ENCODE measurements around the gene SLCO3A1.

Gene SLCO3A1

GRCh38 chr15:92071045-92071634, 217.6 kb downstream of the SLCO3A1 start:
- no peaks in the 10 kb centered on the region for H3K36me3 ChIP-seq (ENCODE audit: control insufficient read depth, insufficient read depth, low read length)
- no peak overlapping the region for H3K9ac ChIP-seq (ENCODE audit: low read length)
- no peaks in the 10 kb centered on the region for H3K4me1 ChIP-seq (ENCODE audit: control insufficient read depth, insufficient read depth, low read length)
- no peak overlapping the region for H3K4me3 ChIP-seq (ENCODE audit: low read length)
- H3K27ac ChIP-seq (ENCODE audit: low read depth, low read length) = no peak overlapping the region
- H3K27me3 ChIP-seq (ENCODE audit: control insufficient read depth, insufficient read depth, low read length) = no peaks in the 10 kb centered on the region

- Histone ChIP-seq H3K4me3 (ENCODE audit: low read length) (no peak overlapping the region), H3K36me3 (ENCODE audit: control insufficient read depth, insufficient read depth, low read length) (no peaks in the 10 kb centered on the region), H3K4me1 (ENCODE audit: control insufficient read depth, insufficient read depth, low read length) (no peaks in the 10 kb centered on the region), H3K27me3 (ENCODE audit: control insufficient read depth, insufficient read depth, low read length) (no peaks in the 10 kb centered on the region), H3K27ac (ENCODE audit: low read depth, low read length) (no peak overlapping the region), H3K9ac (ENCODE audit: low read length) (no peak overlapping the region)
These were observed 219.7 kb downstream of the SLCO3A1 start for GRCh38 chr15:92073044-92073785.

- H3K36me3 ChIP-seq (ENCODE audit: control insufficient read depth, insufficient read depth, low read length) = no peaks in the 10 kb centered on the region
- no peak overlapping the region for H3K4me3 ChIP-seq (ENCODE audit: low read length)
- H3K4me1 ChIP-seq (ENCODE audit: control insufficient read depth, insufficient read depth, low read length) = no peaks in the 10 kb centered on the region
- H3K27ac ChIP-seq (ENCODE audit: low read depth, low read length) = no peak overlapping the region
- no peaks in the 10 kb centered on the region for H3K27me3 ChIP-seq (ENCODE audit: control insufficient read depth, insufficient read depth, low read length)
- H3K9ac ChIP-seq (ENCODE audit: low read length) = no peak overlapping the region
These were observed 220.6 kb downstream of the SLCO3A1 start for GRCh38 chr15:92074101-92074500.

DNA sequence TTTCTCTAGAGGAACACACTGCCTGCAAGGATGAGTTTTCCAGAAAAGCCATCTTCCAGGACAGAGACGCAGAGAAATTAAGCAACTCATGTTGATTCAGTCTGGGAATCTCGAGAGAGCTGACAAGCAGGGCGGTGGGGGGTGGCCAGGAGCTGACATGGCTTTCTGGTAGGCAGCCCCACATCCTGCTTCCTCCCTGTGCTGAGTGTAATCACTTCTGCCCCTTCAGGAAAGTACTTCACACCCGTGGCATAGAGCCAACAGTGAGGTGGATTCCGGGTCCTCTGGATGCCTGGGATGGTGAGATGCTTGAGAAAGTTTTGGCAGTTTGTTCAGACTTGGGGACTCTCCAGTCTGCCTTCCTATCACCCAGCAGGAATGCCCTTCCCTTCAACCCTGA, 221.1 kb downstream of the SLCO3A1 start:
- Histone ChIP-seq H3K27me3 (ENCODE audit: control insufficient read depth, insufficient read depth, low read length) (no peaks in the 10 kb centered on the region), H3K27ac (ENCODE audit: low read depth, low read length) (no peak overlapping the region), H3K9ac (ENCODE audit: low read length) (no peak overlapping the region), H3K4me3 (ENCODE audit: low read length) (no peak overlapping the region), H3K36me3 (ENCODE audit: control insufficient read depth, insufficient read depth, low read length) (no peaks in the 10 kb centered on the region), H3K4me1 (ENCODE audit: control insufficient read depth, insufficient read depth, low read length) (no peaks in the 10 kb centered on the region)

DNA sequence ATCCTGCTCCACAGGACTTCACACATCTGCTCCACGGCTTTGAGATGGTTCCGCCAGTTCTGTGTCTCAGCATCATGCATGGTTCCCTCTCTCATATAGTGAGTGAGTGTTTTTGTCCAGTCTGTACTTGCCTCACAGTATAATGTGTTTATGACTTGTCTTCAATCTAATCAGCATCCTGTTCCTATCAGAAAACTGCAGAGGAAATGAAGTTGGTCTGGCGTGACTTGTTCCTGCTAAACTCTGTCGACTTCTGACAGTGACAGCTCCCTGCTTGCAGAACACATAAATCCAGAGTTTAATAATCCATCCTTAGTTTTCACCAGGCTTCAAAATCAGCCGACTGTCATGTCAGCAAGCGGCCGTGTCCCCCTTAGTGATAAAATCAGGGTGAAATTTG, 222.3 kb downstream of the SLCO3A1 start:
- no peak overlapping the region for H3K4me3 ChIP-seq (ENCODE audit: low read length)
- H3K36me3 ChIP-seq (ENCODE audit: control insufficient read depth, insufficient read depth, low read length) = no peaks in the 10 kb centered on the region
- no peaks in the 10 kb centered on the region for H3K27me3 ChIP-seq (ENCODE audit: control insufficient read depth, insufficient read depth, low read length)
- H3K4me1 ChIP-seq (ENCODE audit: control insufficient read depth, insufficient read depth, low read length) = no peaks in the 10 kb centered on the region
- H3K9ac ChIP-seq (ENCODE audit: low read length) = no peak overlapping the region
- H3K27ac ChIP-seq (ENCODE audit: low read depth, low read length) = no peak overlapping the region

- Histone ChIP-seq H3K36me3 (ENCODE audit: control insufficient read depth, insufficient read depth, low read length) (no peaks in the 10 kb centered on the region), H3K27me3 (ENCODE audit: control insufficient read depth, insufficient read depth, low read length) (no peaks in the 10 kb centered on the region), H3K9ac (ENCODE audit: low read length) (no peak overlapping the region), H3K4me1 (ENCODE audit: control insufficient read depth, insufficient read depth, low read length) (no peaks in the 10 kb centered on the region), H3K4me3 (ENCODE audit: low read length) (no peak overlapping the region), H3K27ac (ENCODE audit: low read depth, low read length) (no peak overlapping the region)
These were observed 223.0 kb downstream of the SLCO3A1 start for GRCh38 chr15:92076541-92076940.

DNA sequence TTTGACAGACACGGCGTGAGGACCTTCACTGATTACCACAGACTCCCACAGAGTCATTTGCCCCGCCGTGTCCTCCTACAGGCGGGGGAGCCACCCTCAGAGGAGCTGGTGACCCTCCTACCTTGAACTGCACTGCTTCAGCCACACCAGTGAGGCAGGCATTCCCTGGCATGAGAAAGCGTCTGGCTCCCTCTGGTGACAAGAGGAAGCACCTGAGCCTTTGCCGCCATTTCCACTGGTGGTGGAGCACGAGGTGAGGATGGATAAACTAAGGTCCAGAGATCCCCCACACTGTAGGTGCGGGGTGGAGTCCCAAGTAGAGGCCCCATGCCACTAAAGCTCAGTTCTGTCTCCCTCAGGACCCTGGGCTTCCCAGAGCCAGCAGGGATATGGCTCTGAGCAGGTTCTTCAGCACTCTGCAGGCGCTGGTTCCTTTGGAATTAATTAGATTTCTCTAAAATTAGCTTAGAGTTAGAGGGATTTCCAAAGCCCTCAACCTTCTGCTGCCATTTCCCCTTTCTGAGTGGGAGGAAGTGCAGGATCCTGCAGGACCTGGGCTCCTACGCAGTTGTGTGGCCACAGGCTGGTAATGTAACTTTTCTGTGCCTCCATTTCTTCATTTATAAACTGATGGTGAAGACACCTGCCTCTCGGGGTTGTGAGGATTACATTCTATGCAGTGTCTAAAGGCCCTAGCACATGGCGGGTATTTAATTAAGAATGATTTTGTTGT, 224.0 kb downstream of the SLCO3A1 start:
- Histone ChIP-seq H3K4me3 (ENCODE audit: low read length) (no peak overlapping the region), H3K9ac (ENCODE audit: low read length) (no peak overlapping the region), H3K36me3 (ENCODE audit: control insufficient read depth, insufficient read depth, low read length) (no peaks in the 10 kb centered on the region), H3K27ac (ENCODE audit: low read depth, low read length) (no peak overlapping the region), H3K27me3 (ENCODE audit: control insufficient read depth, insufficient read depth, low read length) (no peaks in the 10 kb centered on the region), H3K4me1 (ENCODE audit: control insufficient read depth, insufficient read depth, low read length) (no peaks in the 10 kb centered on the region)

DNA sequence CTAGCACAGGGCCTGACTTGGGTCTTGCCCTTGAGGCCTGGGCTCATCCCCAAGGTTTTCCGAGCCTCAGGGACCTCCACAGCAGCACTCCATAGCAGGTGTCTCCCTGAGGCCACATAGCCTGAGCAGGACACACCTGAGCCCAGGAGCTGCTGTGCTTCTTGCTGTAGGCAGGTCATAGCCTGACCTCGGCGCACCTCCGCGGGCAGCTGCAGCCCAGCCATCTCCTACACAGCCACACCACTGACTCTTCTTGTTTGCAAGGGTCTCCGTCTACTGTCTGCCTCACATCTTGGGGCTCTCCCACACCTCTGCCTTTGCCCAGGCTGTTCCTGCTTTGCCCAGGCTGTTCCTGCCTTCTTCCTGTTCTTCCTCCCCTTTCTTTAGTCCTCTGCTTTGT, 224.8 kb downstream of the SLCO3A1 start:
- no peak overlapping the region for H3K9ac ChIP-seq (ENCODE audit: low read length)
- H3K4me1 ChIP-seq (ENCODE audit: control insufficient read depth, insufficient read depth, low read length) = no peaks in the 10 kb centered on the region
- no peaks in the 10 kb centered on the region for H3K36me3 ChIP-seq (ENCODE audit: control insufficient read depth, insufficient read depth, low read length)

DNA sequence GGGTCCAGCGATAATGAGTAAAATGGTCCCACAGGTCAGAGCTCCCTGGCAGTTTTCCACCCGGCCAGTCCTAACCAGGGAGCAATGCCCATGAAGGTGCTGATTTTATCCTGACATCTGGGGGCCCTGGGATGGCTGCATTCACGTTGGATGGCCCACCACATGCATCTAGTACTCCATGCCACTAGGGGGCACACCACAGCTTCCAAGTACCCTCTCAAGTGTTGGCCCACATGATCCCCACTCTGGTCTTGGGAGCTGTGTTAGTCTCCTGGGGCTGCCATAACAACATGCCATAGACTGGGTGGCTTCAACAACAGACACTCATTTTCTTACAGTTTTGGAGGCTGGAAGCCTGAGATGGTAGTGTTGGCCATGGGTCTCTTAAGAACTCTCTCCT, 225.5 kb downstream of the SLCO3A1 start:
- Histone ChIP-seq H3K4me1 (ENCODE audit: control insufficient read depth, insufficient read depth, low read length) (no peaks in the 10 kb centered on the region), H3K27ac (ENCODE audit: low read depth, low read length) (no peak overlapping the region), H3K36me3 (ENCODE audit: control insufficient read depth, insufficient read depth, low read length) (no peaks in the 10 kb centered on the region), H3K27me3 (ENCODE audit: control insufficient read depth, insufficient read depth, low read length) (no peaks in the 10 kb centered on the region), H3K4me3 (ENCODE audit: low read length) (no peak overlapping the region), H3K9ac (ENCODE audit: low read length) (no peak overlapping the region)

More for the DNA sequence above, 224.8 kb downstream of the SLCO3A1 start:
- H3K4me3 ChIP-seq (ENCODE audit: low read length) = no peak overlapping the region
- no peak overlapping the region for H3K27ac ChIP-seq (ENCODE audit: low read depth, low read length)
- H3K27me3 ChIP-seq (ENCODE audit: control insufficient read depth, insufficient read depth, low read length) = no peaks in the 10 kb centered on the region

DNA sequence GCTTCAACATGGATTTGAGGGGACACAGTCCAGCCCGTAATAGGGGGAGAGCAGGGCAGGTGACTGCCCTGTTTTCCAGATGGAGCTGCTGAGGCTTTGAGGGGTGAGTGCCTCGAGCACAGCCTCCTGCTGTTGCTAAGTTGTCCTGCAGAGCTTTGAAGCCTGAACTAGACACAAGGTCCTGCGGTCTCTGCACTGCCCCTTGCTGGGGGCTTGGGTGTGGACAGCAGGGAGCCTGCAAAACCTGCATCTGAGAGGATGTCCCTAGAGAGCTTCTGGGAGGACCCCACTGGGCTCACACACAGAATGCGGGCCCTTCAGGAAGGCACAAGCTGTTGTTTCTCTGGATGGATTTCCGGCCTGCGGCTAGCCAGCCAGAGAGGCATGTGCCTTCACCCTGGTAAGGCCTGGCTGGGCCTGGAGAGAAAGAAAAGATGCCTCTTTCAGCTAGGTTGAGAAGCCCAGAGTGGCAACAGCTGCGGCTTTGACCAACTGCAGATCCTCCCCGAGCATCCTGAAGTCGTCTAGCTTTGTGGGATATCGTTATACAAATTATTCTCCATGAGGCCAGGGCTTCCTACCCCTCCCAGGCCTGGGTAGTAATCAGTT, 226.2 kb downstream of the SLCO3A1 start:
- H3K27me3 ChIP-seq (ENCODE audit: control insufficient read depth, insufficient read depth, low read length) = no peaks in the 10 kb centered on the region
- no peak overlapping the region for H3K27ac ChIP-seq (ENCODE audit: low read depth, low read length)
- H3K4me3 ChIP-seq (ENCODE audit: low read length) = no peak overlapping the region
- H3K9ac ChIP-seq (ENCODE audit: low read length) = no peak overlapping the region
- no peaks in the 10 kb centered on the region for H3K4me1 ChIP-seq (ENCODE audit: control insufficient read depth, insufficient read depth, low read length)
- no peaks in the 10 kb centered on the region for H3K36me3 ChIP-seq (ENCODE audit: control insufficient read depth, insufficient read depth, low read length)

DNA sequence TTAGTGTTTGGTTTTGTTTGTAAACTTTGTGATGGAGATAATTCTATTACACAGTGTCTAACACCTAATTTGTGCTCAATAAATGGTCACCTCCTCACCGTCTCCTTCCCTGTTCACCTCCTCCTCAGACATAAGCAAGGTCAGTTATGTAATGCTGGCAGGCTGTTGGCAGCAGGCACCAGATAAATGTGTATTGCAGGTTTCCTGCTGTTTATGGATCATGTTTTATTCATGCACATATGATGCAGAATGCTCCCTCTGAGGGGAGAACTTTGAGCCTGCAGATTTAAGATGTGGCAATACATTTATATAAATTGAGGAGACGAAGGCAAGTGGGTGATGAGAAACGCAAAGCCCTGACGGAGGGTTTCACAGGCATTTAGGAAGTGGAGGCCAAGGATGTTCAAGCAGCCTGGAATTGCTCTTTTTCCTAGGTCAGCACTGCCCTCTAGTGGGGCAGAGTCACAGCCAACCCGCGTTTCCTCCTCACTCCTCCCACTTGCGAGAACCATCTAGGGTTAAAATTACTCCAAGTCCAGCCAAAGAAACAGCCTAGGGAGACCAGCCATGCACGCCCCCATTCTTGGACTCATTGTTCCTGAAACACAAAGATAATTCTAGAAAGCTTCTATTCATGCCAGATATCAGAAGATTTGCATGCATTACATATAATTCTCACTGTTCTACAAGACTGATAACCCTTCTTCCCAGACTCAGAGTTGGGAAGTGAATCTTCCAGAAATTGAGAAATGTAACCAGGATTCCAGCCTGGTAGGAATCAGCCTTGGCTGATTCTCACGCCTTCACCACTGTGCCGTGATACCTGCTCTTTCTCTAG, 228.7 kb downstream of the SLCO3A1 start:
- Histone ChIP-seq H3K27me3 (ENCODE audit: control insufficient read depth, insufficient read depth, low read length) (no peaks in the 10 kb centered on the region), H3K36me3 (ENCODE audit: control insufficient read depth, insufficient read depth, low read length) (no peaks in the 10 kb centered on the region), H3K4me1 (ENCODE audit: control insufficient read depth, insufficient read depth, low read length) (no peaks in the 10 kb centered on the region), H3K9ac (ENCODE audit: low read length) (no peak overlapping the region), H3K27ac (ENCODE audit: low read depth, low read length) (no peak overlapping the region), H3K4me3 (ENCODE audit: low read length) (no peak overlapping the region)

DNA sequence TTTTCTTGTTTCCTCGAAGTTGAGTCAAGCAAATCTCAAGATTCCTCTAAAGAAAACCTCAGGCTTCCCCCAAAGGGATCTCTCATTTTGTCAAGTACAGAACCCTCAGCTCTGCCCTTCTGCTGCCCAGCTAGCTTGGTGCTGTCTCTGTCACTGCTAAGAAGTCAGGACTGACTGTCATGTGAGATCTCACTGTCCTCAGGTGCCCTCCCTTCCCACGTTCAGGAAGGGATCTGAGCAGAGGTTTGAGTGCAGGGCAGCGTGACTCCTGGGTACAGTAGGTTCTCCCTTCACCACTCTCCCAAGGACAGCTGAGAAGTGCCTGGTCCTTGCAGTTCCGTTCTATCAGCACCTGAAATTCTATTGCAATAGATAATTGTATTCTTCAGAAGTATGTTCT, 229.7 kb downstream of the SLCO3A1 start:
- H3K27me3 ChIP-seq (ENCODE audit: control insufficient read depth, insufficient read depth, low read length) = no peaks in the 10 kb centered on the region
- H3K27ac ChIP-seq (ENCODE audit: low read depth, low read length) = no peak overlapping the region
- no peak overlapping the region for H3K9ac ChIP-seq (ENCODE audit: low read length)
- H3K4me1 ChIP-seq (ENCODE audit: control insufficient read depth, insufficient read depth, low read length) = no peaks in the 10 kb centered on the region
- no peak overlapping the region for H3K4me3 ChIP-seq (ENCODE audit: low read length)
- no peaks in the 10 kb centered on the region for H3K36me3 ChIP-seq (ENCODE audit: control insufficient read depth, insufficient read depth, low read length)

Measured in rectal smooth muscle tissue (tissue), 1 donor.